Measurements from ENCODE around the gene BCL2. TPM values are rescaled to one million over a fixed set of nuclear protein-coding genes. Genes with fewer than 3 reads are reported as not detected.

Gene BCL2
- total and polyA plus RNA-seq, 9 of the 15 experiments (the other 6 are each of a cell fraction or from before 2014, with no cell fraction given): 0.10 to 1.1 (median 0.65) TPM

DNA sequence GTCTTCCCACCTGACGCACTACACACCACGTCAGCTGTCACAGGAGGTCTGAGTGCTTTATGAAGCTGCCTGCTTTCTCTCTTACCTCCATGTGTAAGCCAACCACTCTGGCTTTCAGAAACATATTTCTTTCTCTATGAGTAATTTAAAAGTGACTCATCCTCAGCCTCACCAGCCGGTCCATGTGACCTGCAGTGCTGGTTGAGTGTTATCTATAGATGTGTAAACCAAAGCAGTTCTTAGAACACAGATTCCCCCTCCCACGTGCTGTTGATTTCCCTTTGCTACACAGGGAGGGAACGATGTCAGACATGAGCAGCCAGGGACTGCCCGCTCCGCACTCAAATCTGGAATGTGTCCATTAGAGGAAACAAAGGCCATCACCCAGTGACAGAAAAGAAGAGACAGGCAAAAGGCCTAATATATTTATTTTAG, 157.8 kb downstream of the BCL2 start (continued):
- TF ChIP-seq, protein P1, sequence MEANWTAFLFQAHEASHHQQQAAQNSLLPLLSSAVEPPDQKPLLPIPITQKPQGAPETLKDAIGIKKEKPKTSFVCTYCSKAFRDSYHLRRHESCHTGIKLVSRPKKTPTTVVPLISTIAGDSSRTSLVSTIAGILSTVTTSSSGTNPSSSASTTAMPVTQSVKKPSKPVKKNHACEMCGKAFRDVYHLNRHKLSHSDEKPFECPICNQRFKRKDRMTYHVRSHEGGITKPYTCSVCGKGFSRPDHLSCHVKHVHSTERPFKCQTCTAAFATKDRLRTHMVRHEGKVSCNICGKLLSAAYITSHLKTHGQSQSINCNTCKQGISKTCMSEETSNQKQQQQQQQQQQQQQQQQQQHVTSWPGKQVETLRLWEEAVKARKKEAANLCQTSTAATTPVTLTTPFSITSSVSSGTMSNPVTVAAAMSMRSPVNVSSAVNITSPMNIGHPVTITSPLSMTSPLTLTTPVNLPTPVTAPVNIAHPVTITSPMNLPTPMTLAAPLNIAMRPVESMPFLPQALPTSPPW (CRISPR knock-in tag; IDR thresholded peaks at IDR 0.05): peak; percentile 40; the same call in 1 of the 2 replicates
- TF ChIP-seq ZNF445 (CRISPR knock-in tag; IDR thresholded peaks at IDR 0.05; ENCODE audit: low read depth) (no peak), ZNF408 (CRISPR knock-in tag; IDR thresholded peaks at IDR 0.05; ENCODE audit: low read depth) (no peak), NFXL1 (CRISPR knock-in tag; IDR thresholded peaks at IDR 0.05) (no peak), ZNF668 (CRISPR knock-in tag; IDR thresholded peaks at IDR 0.05) (no peak), FOXA1 (IDR thresholded peaks at IDR 0.05; ENCODE audit: borderline replicate concordance) (no peak), BCOR (IDR thresholded peaks at IDR 0.05) (no peak), PTBP1 (IDR thresholded peaks at IDR 0.05; ENCODE audit: low read depth, low read length) (no peak), LARP7 (IDR thresholded peaks at IDR 0.05) (no peak), TCF3 (CRISPR knock-in tag; IDR thresholded peaks at IDR 0.05) (no peak), ZNF41 (CRISPR knock-in tag; conservative IDR thresholded peaks at IDR 0.05) (no peak), ZFP1 (CRISPR knock-in tag; IDR thresholded peaks at IDR 0.05) (no peak), TEAD4 (IDR thresholded peaks at IDR 0.05; ENCODE audit: low read length) (peak; percentile 46; the same call in 1 of the 2 replicates), TEAD4 (CRISPR knock-in tag; IDR thresholded peaks at IDR 0.05; ENCODE audit: borderline replicate concordance) (no peak), CHD1 (IDR thresholded peaks at IDR 0.05; ENCODE audit: low read length) (no peak), FOXK2 (conservative IDR thresholded peaks at IDR 0.05 in 1 of 2, IDR thresholded peaks at IDR 0.05 in 1 of 2; ENCODE audit: low read depth in 2 of 2) (no peak), ZNF134 (CRISPR knock-in tag; conservative IDR thresholded peaks at IDR 0.05) (no peak), HDAC2 (IDR thresholded peaks at IDR 0.05) (peak; percentile 78; the same call in 1 of the 2 replicates)
- TF ChIP-seq, protein P2, sequence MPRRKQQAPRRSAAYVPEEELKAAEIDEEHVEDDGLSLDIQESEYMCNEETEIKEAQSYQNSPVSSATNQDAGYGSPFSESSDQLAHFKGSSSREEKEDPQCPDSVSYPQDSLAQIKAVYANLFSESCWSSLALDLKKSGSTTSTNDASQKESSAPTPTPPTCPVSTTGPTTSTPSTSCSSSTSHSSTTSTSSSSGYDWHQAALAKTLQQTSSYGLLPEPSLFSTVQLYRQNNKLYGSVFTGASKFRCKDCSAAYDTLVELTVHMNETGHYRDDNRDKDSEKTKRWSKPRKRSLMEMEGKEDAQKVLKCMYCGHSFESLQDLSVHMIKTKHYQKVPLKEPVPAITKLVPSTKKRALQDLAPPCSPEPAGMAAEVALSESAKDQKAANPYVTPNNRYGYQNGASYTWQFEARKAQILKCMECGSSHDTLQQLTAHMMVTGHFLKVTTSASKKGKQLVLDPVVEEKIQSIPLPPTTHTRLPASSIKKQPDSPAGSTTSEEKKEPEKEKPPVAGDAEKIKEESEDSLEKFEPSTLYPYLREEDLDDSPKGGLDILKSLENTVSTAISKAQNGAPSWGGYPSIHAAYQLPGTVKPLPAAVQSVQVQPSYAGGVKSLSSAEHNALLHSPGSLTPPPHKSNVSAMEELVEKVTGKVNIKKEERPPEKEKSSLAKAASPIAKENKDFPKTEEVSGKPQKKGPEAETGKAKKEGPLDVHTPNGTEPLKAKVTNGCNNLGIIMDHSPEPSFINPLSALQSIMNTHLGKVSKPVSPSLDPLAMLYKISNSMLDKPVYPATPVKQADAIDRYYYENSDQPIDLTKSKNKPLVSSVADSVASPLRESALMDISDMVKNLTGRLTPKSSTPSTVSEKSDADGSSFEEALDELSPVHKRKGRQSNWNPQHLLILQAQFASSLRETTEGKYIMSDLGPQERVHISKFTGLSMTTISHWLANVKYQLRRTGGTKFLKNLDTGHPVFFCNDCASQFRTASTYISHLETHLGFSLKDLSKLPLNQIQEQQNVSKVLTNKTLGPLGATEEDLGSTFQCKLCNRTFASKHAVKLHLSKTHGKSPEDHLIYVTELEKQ (CRISPR knock-in tag; IDR thresholded peaks at IDR 0.05): no peak
- TF ChIP-seq, protein P3, sequence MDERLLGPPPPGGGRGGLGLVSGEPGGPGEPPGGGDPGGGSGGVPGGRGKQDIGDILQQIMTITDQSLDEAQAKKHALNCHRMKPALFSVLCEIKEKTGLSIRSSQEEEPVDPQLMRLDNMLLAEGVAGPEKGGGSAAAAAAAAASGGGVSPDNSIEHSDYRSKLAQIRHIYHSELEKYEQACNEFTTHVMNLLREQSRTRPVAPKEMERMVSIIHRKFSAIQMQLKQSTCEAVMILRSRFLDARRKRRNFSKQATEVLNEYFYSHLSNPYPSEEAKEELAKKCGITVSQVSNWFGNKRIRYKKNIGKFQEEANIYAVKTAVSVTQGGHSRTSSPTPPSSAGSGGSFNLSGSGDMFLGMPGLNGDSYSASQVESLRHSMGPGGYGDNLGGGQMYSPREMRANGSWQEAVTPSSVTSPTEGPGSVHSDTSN (CRISPR knock-in tag; IDR thresholded peaks at IDR 0.05; ENCODE audit: low read depth): no peak
- TF ChIP-seq, protein P3 (tag; conservative IDR thresholded peaks at IDR 0.05; ENCODE audit: low read depth): no peak
- TF ChIP-seq, protein P4, sequence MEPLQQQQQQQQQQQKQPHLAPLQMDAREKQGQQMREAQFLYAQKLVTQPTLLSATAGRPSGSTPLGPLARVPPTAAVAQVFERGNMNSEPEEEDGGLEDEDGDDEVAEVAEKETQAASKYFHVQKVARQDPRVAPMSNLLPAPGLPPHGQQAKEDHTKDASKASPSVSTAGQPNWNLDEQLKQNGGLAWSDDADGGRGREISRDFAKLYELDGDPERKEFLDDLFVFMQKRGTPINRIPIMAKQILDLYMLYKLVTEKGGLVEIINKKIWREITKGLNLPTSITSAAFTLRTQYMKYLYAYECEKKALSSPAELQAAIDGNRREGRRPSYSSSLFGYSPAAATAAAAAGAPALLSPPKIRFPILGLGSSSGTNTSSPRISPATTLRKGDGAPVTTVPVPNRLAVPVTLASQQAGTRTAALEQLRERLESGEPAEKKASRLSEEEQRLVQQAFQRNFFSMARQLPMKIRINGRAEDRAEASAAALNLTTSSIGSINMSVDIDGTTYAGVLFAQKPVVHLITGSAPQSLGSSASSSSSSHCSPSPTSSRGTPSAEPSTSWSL (CRISPR knock-in tag; IDR thresholded peaks at IDR 0.05; ENCODE audit: borderline replicate concordance): no peak

All from K562 (cell line).